ENCODE measurements around the gene CHRNB4.
A peak's percentile ranks its signal among the peaks of the same experiment; 100 is the strongest.

The CHRNB4 gene

DNA sequence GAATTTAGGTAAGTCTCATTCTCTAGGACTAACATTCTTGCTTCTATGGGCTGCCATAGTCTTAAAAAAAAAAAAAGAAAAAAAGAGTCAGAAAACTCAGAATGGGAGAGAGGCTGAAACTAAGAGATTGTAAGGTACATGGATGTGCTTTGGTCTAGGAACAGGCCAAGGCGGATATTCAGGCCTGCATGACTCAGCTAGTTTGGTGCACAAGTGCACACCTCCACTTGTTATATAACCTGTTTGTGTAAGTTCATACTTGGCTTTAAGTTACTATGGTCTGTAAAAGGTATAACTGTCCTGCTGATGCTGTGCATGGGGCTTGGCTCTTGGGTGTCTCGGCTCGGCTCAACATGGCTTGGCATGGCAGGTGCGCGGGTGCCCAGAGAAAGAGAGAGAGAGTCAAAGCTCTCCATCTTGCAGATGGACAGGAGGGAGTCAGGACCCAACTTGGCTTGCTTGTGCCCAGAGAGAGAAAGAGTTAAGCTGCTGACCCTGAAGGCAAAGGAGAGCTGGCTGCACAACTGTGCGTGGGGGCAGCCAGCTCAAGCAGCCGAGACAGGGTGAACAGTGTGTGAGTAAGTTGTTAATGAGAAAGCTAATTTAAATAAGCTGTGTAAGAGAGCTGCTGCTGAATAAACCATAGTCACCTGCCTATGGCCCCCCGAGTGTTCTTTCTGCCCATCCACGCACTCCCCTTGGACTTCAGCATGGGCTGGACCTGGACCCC is 31.4 kb upstream of the CHRNB4 start:
- TF ChIP-seq, protein P1, sequence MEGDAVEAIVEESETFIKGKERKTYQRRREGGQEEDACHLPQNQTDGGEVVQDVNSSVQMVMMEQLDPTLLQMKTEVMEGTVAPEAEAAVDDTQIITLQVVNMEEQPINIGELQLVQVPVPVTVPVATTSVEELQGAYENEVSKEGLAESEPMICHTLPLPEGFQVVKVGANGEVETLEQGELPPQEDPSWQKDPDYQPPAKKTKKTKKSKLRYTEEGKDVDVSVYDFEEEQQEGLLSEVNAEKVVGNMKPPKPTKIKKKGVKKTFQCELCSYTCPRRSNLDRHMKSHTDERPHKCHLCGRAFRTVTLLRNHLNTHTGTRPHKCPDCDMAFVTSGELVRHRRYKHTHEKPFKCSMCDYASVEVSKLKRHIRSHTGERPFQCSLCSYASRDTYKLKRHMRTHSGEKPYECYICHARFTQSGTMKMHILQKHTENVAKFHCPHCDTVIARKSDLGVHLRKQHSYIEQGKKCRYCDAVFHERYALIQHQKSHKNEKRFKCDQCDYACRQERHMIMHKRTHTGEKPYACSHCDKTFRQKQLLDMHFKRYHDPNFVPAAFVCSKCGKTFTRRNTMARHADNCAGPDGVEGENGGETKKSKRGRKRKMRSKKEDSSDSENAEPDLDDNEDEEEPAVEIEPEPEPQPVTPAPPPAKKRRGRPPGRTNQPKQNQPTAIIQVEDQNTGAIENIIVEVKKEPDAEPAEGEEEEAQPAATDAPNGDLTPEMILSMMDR (IDR thresholded peaks at IDR 0.05; ENCODE audit: unreplicated experiment in 3 of 3): no peak
- Mint-ChIP-seq H3K9me3 (no peaks in the 10 kb centered on the region), H3K36me3 (ENCODE audit: low read depth) (no peaks in the 10 kb centered on the region), H3K27ac (peak overlapping the region; percentile 95 to 97 (median 97)), H3K27me3 (ENCODE audit: low read depth) (peaks cover 15% of the 10 kb centered on the region), H3K4me3 (peak overlapping the region; percentile 0 to 27 (median 8)), H3K4me1 (peaks cover 32% of the 10 kb centered on the region)

DNA sequence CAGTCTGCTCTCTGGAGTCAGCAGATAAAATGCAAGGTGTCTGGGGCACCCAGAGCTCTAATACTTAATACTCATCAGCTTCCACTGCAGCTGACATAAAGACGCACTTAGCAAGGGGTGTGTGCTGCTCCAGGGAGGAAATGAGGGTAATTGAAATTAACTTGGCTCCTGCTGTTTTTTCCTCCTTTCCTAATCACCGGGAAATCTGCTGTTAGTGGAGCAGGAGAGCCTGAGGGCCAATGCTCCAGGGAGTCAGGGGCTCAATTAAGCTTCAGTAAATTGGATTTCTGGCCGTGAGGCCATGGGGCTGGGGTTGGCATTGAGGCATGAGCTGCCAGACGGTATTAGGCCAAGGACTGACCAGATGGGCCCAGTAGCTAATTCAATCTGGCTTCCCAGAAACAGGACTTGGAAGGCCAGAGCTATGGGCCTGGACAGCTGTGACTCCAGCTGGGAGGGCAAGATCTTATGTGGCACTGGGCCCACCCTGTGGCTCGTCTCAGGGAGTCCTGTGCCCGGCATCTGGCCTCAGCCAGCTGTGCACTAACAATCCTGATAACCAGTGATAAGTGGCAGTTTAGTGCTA is 30.7 kb upstream of the CHRNB4 start:
- H3K9me3 Mint-ChIP-seq: no peaks in the 10 kb centered on the region
- peaks cover 18% of the 10 kb centered on the region for H3K27me3 Mint-ChIP-seq (ENCODE audit: low read depth)
- TF ChIP-seq, protein P1 (IDR thresholded peaks at IDR 0.05; ENCODE audit: unreplicated experiment in 3 of 3): no peak
- H3K4me3 Mint-ChIP-seq: no peak overlapping the region
- H3K27ac Mint-ChIP-seq: peak overlapping the region; percentile 95 to 97 (median 97)
- H3K4me1 Mint-ChIP-seq: peaks cover 32% of the 10 kb centered on the region
- no peaks in the 10 kb centered on the region for H3K36me3 Mint-ChIP-seq (ENCODE audit: low read depth)

DNA sequence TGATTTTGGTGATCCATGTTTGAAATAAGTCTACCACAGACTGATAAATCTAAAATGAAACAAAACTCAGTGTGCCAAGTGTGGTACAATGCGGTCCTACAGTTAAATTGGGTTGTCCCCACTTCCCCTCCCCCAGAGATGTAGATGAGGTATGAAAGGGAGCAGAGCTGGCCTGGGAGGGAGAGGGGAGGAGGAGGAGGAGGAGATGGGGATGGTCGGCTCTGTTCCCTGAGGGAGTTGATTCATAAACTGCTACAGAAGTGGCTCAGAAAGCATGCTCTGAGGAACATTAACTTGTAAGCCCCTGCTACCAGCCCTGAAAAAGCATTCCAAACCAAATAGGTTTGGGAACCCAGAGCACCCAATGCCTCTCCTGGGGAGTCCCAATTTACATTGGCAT is 28.0 kb upstream of the CHRNB4 start:
- peaks cover 18% of the 10 kb centered on the region for H3K27me3 Mint-ChIP-seq (ENCODE audit: low read depth)
- TF ChIP-seq, protein P1 (IDR thresholded peaks at IDR 0.05; ENCODE audit: unreplicated experiment in 3 of 3): no peak
- H3K9me3 Mint-ChIP-seq: no peaks in the 10 kb centered on the region
- peak overlapping the region in 2 of 3 experiments; percentile 49 to 64 for H3K27ac Mint-ChIP-seq
- H3K4me1 Mint-ChIP-seq: peaks cover 33% of the 10 kb centered on the region
- no peak overlapping the region for H3K4me3 Mint-ChIP-seq
- H3K36me3 Mint-ChIP-seq (ENCODE audit: low read depth): no peaks in the 10 kb centered on the region

DNA sequence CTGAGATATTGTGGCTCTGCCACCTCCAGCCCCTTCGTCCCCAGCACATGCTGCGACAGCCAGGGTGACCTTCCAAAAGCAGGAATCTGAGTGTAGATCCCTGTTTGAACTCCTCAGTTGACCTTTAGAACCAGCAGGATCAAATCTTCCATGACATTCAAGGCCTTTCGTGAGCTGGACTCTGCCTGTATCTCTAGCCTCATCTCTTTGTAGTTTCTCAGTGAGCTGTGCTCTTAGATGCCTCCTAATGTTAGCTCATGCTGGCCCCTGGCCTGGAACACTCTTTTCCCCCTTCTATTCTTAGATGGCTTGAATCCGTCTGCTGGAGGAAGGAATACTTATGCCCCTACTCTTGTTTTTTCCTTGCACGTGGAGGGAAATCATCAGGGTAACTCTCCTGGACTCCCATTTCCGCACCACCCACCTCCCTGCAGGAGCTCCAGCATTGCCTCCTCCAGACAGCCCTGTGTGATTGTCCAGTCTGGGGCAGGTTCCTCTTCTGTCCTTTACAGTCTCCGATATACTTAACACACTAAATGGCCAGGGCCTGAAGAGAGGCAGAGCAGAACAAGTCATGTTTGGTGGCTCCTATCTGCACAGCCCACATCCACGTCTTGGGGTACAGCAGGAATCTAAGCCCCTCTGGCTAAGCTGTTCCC is 26.7 kb upstream of the CHRNB4 start:
- H3K4me3 Mint-ChIP-seq: no peak overlapping the region
- H3K9me3 Mint-ChIP-seq: no peaks in the 10 kb centered on the region
- no peaks in the 10 kb centered on the region for H3K36me3 Mint-ChIP-seq (ENCODE audit: low read depth)
- peak overlapping the region in 2 of 3 experiments; percentile 9 to 32 for H3K27ac Mint-ChIP-seq
- peaks cover 20% of the 10 kb centered on the region for H3K27me3 Mint-ChIP-seq (ENCODE audit: low read depth)
- H3K4me1 Mint-ChIP-seq: peaks cover 29% of the 10 kb centered on the region
- TF ChIP-seq, protein P1 (IDR thresholded peaks at IDR 0.05; ENCODE audit: unreplicated experiment in 3 of 3): no peak

DNA sequence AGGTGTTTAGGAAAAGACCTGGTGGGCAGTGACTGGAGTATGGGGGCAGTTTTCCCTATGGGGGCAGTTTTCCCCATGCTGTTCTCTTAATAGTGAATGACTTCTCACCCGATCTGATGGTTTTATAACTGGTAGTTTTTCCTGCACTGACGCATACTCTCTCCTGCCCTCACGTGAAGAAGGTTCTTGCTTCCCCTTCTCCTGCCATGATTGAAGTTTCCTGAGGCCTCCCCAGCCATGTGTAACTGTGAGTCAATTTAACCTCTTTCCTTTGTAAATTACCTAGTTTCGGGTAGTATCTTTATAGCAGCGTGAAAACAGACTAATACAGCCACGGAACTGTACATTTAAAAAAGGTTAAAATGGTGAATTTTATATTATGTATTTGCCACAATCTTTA is 25.0 kb upstream of the CHRNB4 start:
- Mint-ChIP-seq H3K27ac (no peak overlapping the region), H3K27me3 (ENCODE audit: low read depth) (peaks cover 17% of the 10 kb centered on the region), H3K4me3 (no peak overlapping the region), H3K36me3 (ENCODE audit: low read depth) (no peaks in the 10 kb centered on the region), H3K4me1 (peaks cover 13% of the 10 kb centered on the region), H3K9me3 (no peaks in the 10 kb centered on the region)
- TF ChIP-seq, protein P1 (IDR thresholded peaks at IDR 0.05; ENCODE audit: unreplicated experiment in 3 of 3): no peak

All from nephron (organoid).